Astrocyte (in vitro differentiated cells and primary cell): ENCODE data around the gene BLOC1S5. TPM values are rescaled to one million over a fixed set of nuclear protein-coding genes. Genes with fewer than 3 reads are reported as not detected.
A peak's percentile ranks its signal among the peaks of the same experiment; 100 is the strongest.
"Not testable (repeated sequence)": the region's sequence is repeated elsewhere in the genome, so short reads cannot be mapped to it uniquely, and the experiment has no call there.

Experiments
- DNase-seq: peaks from one replicate; pipeline ENCODE4 v3.0.0-alpha.2; 2010; ENCODE audit warnings: low read depth
- FAIRE-seq: peaks from 2 replicates; lab custom pipeline; 2011; peaks lifted over from hg19 to GRCh38; lab: Jason Lieb, UNC
- H2AFZ ChIP-seq: 2 replicates; pipeline ENCODE4 v1.6.0; 2012; ENCODE audit warnings: low read depth, low read length, inconsistent platforms
- H3K27ac ChIP-seq: 2 replicates; pipeline ENCODE4 v1.5.1; 2011; ENCODE audit warnings: low read depth, low read length, inconsistent platforms
- H3K27me3 ChIP-seq: 2 replicates; pipeline ENCODE4 v1.6.0; 2011; ENCODE audit warnings: low read length, inconsistent platforms; ENCODE audit not compliant: insufficient read depth
- H3K36me3 ChIP-seq: 2 replicates; pipeline ENCODE4 v1.5.1; 2011; ENCODE audit warnings: low read length, inconsistent platforms; ENCODE audit not compliant: insufficient read depth
- H3K4me1 ChIP-seq: 2 replicates; pipeline ENCODE4 v1.5.1; 2011; ENCODE audit warnings: low read length, inconsistent platforms; ENCODE audit not compliant: insufficient read depth
- H3K4me2 ChIP-seq: 2 replicates; pipeline ENCODE4 v1.6.0; 2012; ENCODE audit warnings: low read length, inconsistent platforms
- H3K4me3 ChIP-seq: 2 replicates; pipeline ENCODE4 v1.5.1; 2011; ENCODE audit warnings: low read depth, mild to moderate bottlenecking, low read length, inconsistent platforms; ENCODE audit not compliant: insufficient read depth
- H3K79me2 ChIP-seq: 2 replicates; pipeline ENCODE4 v1.6.0; 2012; ENCODE audit warnings: mild to moderate bottlenecking, low read length, inconsistent platforms; ENCODE audit not compliant: insufficient read depth
- H3K9ac ChIP-seq: 2 replicates; pipeline ENCODE4 v1.6.0; 2012; ENCODE audit warnings: mild to moderate bottlenecking, low read length, inconsistent platforms
- H3K9me3 ChIP-seq: 2 replicates; pipeline ENCODE4 v1.5.1; 2012; ENCODE audit warnings: low read depth, mild to moderate bottlenecking, low read length, inconsistent platforms; ENCODE audit not compliant: insufficient read depth
- H4K20me1 ChIP-seq: 2 replicates; pipeline ENCODE4 v1.6.0; 2012; ENCODE audit warnings: low read length, inconsistent platforms; ENCODE audit not compliant: insufficient read depth
- H3K27ac Mint-ChIP-seq: one replicate; pipeline ENCODE4 v1.8.0; 2021; ENCODE audit warnings: mild to moderate bottlenecking, mixed read lengths; ENCODE audit not compliant: unreplicated experiment
- H3K27me3 Mint-ChIP-seq: one replicate; pipeline ENCODE4 v1.8.0; 2021; ENCODE audit warnings: low read depth, mixed read lengths; ENCODE audit not compliant: unreplicated experiment
- H3K36me3 Mint-ChIP-seq: one replicate; pipeline ENCODE4 v1.8.0; 2021; ENCODE audit warnings: low read depth, mixed read lengths; ENCODE audit not compliant: unreplicated experiment
- H3K4me1 Mint-ChIP-seq: one replicate; pipeline ENCODE4 v1.8.0; 2021; ENCODE audit warnings: low read depth, mixed read lengths; ENCODE audit not compliant: unreplicated experiment
- H3K4me3 Mint-ChIP-seq: one replicate; pipeline ENCODE4 v1.8.0; 2021; ENCODE audit warnings: mild to moderate bottlenecking, moderate library complexity, mixed read lengths; ENCODE audit not compliant: unreplicated experiment
- H3K9me3 Mint-ChIP-seq: one replicate; pipeline ENCODE4 v1.8.0; 2021; ENCODE audit warnings: mild to moderate bottlenecking, mixed read lengths; ENCODE audit not compliant: unreplicated experiment
- CTCF ChIP-seq: IDR thresholded peaks from 2 replicates; pipeline ENCODE4 v1.5.1; 2011; ENCODE audit warnings: low read depth, mild to moderate bottlenecking, inconsistent platforms, low read length, moderate library complexity; ENCODE audit not compliant: insufficient read depth
- EZH2 ChIP-seq: IDR thresholded peaks from 2 replicates; pipeline ENCODE4 v1.6.1; 2012; ENCODE audit warnings: mild to moderate bottlenecking, low read length, inconsistent platforms; ENCODE audit not compliant: insufficient read depth
- total RNA-seq: library from RNA; stranded (reverse); gene quantifications from 2 replicates; pipeline ENCODE4 v1.2.1, GENCODE V29; 2021

BLOC1S5 gene
- total RNA-seq, 1 donor from 2014 or later, result 8.2 TPM

- Histone ChIP-seq H3K9me3 (no peaks in the 10 kb centered on the region), H3K4me1 (peaks cover 13% of the 10 kb centered on the region), H4K20me1 (no peaks in the 10 kb centered on the region), H3K4me2 (peak overlapping the region; percentile 74), H3K4me3 (no peak overlapping the region), H3K27ac (peak overlapping the region; percentile 62), H3K79me2 (no peaks in the 10 kb centered on the region), H2AFZ (no peak overlapping the region), H3K9ac (peak overlapping the region; percentile 57), H3K36me3 (no peaks in the 10 kb centered on the region), H3K27me3 (no peaks in the 10 kb centered on the region)
- FAIRE-seq (no peak), DNase-seq (no peak)
- H3K4me3 Mint-ChIP-seq, result no peak overlapping the region
- H3K4me1 Mint-ChIP-seq, result peaks cover 15% of the 10 kb centered on the region
- H3K27me3 Mint-ChIP-seq, result no peaks in the 10 kb centered on the region
- H3K36me3 Mint-ChIP-seq, result peaks cover 6% of the 10 kb centered on the region
- no peak for TF ChIP-seq CTCF
- TF ChIP-seq EZH2, result no peak
- no peaks in the 10 kb centered on the region for H3K9me3 Mint-ChIP-seq
- no peak overlapping the region for H3K27ac Mint-ChIP-seq
Measured at GRCh38 chr6:7991536-7991935, 72.7 kb downstream of the BLOC1S5 start.

- FAIRE-seq, result no peak
- no peaks in the 10 kb centered on the region for H3K9me3 ChIP-seq
- H2AFZ ChIP-seq, result no peak overlapping the region
- Mint-ChIP-seq H3K4me1 (peaks cover 4% of the 10 kb centered on the region), H3K27ac (no peak overlapping the region), H3K27me3 (no peaks in the 10 kb centered on the region), H3K36me3 (peaks cover 10% of the 10 kb centered on the region), H3K4me3 (no peak overlapping the region), H3K9me3 (no peaks in the 10 kb centered on the region)
- TF ChIP-seq EZH2, result no peak
- no peak for TF ChIP-seq CTCF
- no peak overlapping the region for H3K9ac ChIP-seq
- H3K27me3 ChIP-seq, result no peaks in the 10 kb centered on the region
- H3K27ac ChIP-seq, result no peak overlapping the region
- no peak overlapping the region for H3K4me2 ChIP-seq
- DNase-seq, result no peak
- no peaks in the 10 kb centered on the region for H4K20me1 ChIP-seq
- no peaks in the 10 kb centered on the region for H3K4me1 ChIP-seq
- H3K79me2 ChIP-seq, result no peaks in the 10 kb centered on the region
- no peaks in the 10 kb centered on the region for H3K36me3 ChIP-seq
- H3K4me3 ChIP-seq, result no peak overlapping the region
Measured at GRCh38 chr6:7986219-7986618, 78.0 kb downstream of the BLOC1S5 start.

- H4K20me1 ChIP-seq, H3K79me2 ChIP-seq, DNase-seq, H3K4me2 ChIP-seq, H2AFZ ChIP-seq, H3K27ac Mint-ChIP-seq, H3K9me3 Mint-ChIP-seq, H3K27me3 Mint-ChIP-seq, FAIRE-seq, H3K9ac ChIP-seq, H3K27ac ChIP-seq, H3K36me3 ChIP-seq, H3K36me3 Mint-ChIP-seq, H3K4me3 Mint-ChIP-seq, H3K27me3 ChIP-seq, H3K4me1 Mint-ChIP-seq, H3K9me3 ChIP-seq, H3K4me3 ChIP-seq, H3K4me1 ChIP-seq: not testable (repeated sequence)
Measured at GRCh38 chr6:7983967-7984366, 80.2 kb downstream of the BLOC1S5 start.
